Measurements from ENCODE around the gene CHRM4.

The CHRM4 gene

DNA sequence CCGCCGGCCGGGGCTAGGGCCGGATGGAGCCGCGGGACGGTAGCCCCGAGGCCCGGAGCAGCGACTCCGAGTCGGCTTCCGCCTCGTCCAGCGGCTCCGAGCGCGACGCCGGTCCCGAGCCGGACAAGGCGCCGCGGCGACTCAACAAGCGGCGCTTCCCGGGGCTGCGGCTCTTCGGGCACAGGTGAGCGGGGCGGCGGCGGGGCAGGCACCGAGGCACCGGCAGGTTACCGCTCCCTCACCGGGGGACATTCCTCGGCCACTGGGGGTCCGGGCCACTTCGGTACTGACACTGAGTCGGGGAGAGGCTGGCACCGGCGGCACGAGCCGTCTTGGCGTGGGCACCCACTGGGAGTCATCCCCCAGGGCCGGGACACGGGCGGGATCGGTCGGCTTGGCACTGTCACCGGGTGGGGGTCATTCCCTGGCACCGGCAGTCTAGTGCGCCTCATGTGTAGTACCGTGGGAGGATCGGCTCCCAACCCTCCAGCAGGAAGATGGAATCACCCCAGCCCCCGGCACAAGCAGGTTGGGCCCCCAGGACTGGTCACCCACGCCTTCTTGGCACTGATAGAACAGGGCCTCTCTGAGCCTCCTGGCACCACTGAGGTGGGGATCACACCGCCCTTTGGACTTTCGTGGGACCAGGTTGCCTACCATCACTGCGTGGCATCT lies 43.8 kb downstream of the CHRM4 start:
- H4K20me1 ChIP-seq (ENCODE audit: low read depth, low read length), result no peaks in the 10 kb centered on the region
- peak overlapping the region; percentile 79 for H3K9ac ChIP-seq (ENCODE audit: low read length)
- H2AFZ ChIP-seq (ENCODE audit: low read depth, low read length, severe bottlenecking), result peak overlapping the region; percentile 25
- H3K27me3 ChIP-seq (ENCODE audit: low read length), result no peaks in the 10 kb centered on the region
- H3K9me3 ChIP-seq (ENCODE audit: insufficient read depth, low read length), result no peaks in the 10 kb centered on the region
- H3K9me2 ChIP-seq (replicated peaks; ENCODE audit: insufficient read depth, low read length), result no peaks in the 10 kb centered on the region
- H3K4me2 ChIP-seq (ENCODE audit: low read depth, low read length, poor library complexity, severe bottlenecking), result peak overlapping the region; percentile 79
- no peaks in the 10 kb centered on the region for H3F3A ChIP-seq (ENCODE audit: insufficient read depth)
- H3K4me3 ChIP-seq (ENCODE audit: insufficient read depth, low read length, poor library complexity, severe bottlenecking), result peak overlapping the region; percentile 73
- H3K36me3 ChIP-seq (ENCODE audit: low read length), result no peaks in the 10 kb centered on the region
- no peak overlapping the region for H3K27ac ChIP-seq (ENCODE audit: low read depth, low read length)
- H3K79me2 ChIP-seq (ENCODE audit: insufficient read depth, low read length), result peaks cover 32% of the 10 kb centered on the region
- no peak for TF ChIP-seq EZH2phosphoT487 (conservative IDR thresholded peaks at IDR 0.05; ENCODE audit: low read length)
- TF ChIP-seq CTCF (IDR thresholded peaks at IDR 0.05; ENCODE audit: insufficient read depth, low read length, poor library complexity, severe bottlenecking), result no peak

- Histone ChIP-seq H3K9me2 (replicated peaks; ENCODE audit: insufficient read depth, low read length) (no peaks in the 10 kb centered on the region), H2AFZ (ENCODE audit: low read depth, low read length, severe bottlenecking) (peak within 1 kb of the TSS; percentile 25), H3K36me3 (ENCODE audit: low read length) (no peaks in the 10 kb centered on the region), H3K9ac (ENCODE audit: low read length) (peak within 1 kb of the TSS; percentile 79), H3K9me3 (ENCODE audit: insufficient read depth, low read length) (no peaks in the 10 kb centered on the region), H3K4me3 (ENCODE audit: insufficient read depth, low read length, poor library complexity, severe bottlenecking) (peak within 1 kb of the TSS; percentile 73), H4K20me1 (ENCODE audit: low read depth, low read length) (no peaks in the 10 kb centered on the region), H3K79me2 (ENCODE audit: insufficient read depth, low read length) (peaks cover 30% of the 10 kb centered on the region), H3K4me2 (ENCODE audit: low read depth, low read length, poor library complexity, severe bottlenecking) (peak within 1 kb of the TSS; percentile 79), H3K27me3 (ENCODE audit: low read length) (no peaks in the 10 kb centered on the region), H3F3A (ENCODE audit: insufficient read depth) (no peaks in the 10 kb centered on the region), H3K27ac (ENCODE audit: low read depth, low read length) (no peak within 1 kb of the TSS)
- TF ChIP-seq EZH2phosphoT487 (conservative IDR thresholded peaks at IDR 0.05; ENCODE audit: low read length) (0 out of 2 replicates have a peak, but pooled peaks have one; percentile 59), CTCF (IDR thresholded peaks at IDR 0.05; ENCODE audit: insufficient read depth, low read length, poor library complexity, severe bottlenecking) (peak; percentile 14)
Measured at GRCh38 chr11:46346886-46347636, 44.5 kb downstream of the CHRM4 start, which contains the start of gene DGKZ. TSS of gene DGKZ (plus strand) at chr11:46347463. CDS start at chr11:46347660, 197 bp downstream.

- no peak overlapping the region for H2AFZ ChIP-seq (ENCODE audit: low read depth, low read length, severe bottlenecking)
- no peak overlapping the region for H3K4me2 ChIP-seq (ENCODE audit: low read depth, low read length, poor library complexity, severe bottlenecking)
Measured at GRCh38 chr11:46345881-46346484, 45.6 kb downstream of the CHRM4 start.

More at GRCh38 chr11:46345881-46346484, 45.6 kb downstream of the CHRM4 start:
- Histone ChIP-seq H3K27me3 (ENCODE audit: low read length) (no peaks in the 10 kb centered on the region), H3K9me2 (replicated peaks; ENCODE audit: insufficient read depth, low read length) (no peaks in the 10 kb centered on the region), H3K9ac (ENCODE audit: low read length) (no peak overlapping the region), H3K36me3 (ENCODE audit: low read length) (no peaks in the 10 kb centered on the region), H3K27ac (ENCODE audit: low read depth, low read length) (no peak overlapping the region), H3K9me3 (ENCODE audit: insufficient read depth, low read length) (no peaks in the 10 kb centered on the region), H3K79me2 (ENCODE audit: insufficient read depth, low read length) (peaks cover 22% of the 10 kb centered on the region), H3K4me3 (ENCODE audit: insufficient read depth, low read length, poor library complexity, severe bottlenecking) (no peak overlapping the region), H4K20me1 (ENCODE audit: low read depth, low read length) (no peaks in the 10 kb centered on the region), H3F3A (ENCODE audit: insufficient read depth) (no peaks in the 10 kb centered on the region)
- TF ChIP-seq CTCF (IDR thresholded peaks at IDR 0.05; ENCODE audit: insufficient read depth, low read length, poor library complexity, severe bottlenecking), result no peak
- TF ChIP-seq EZH2phosphoT487 (conservative IDR thresholded peaks at IDR 0.05; ENCODE audit: low read length), result no peak

Measured in SU-DHL-6 (cell line).